8988T (cell line): Measurements from ENCODE around the gene FSIP1.

Source experiments
- DNase-seq: peaks from one replicate; pipeline ENCODE4 v3.0.0; 2011

Gene FSIP1

DNA sequence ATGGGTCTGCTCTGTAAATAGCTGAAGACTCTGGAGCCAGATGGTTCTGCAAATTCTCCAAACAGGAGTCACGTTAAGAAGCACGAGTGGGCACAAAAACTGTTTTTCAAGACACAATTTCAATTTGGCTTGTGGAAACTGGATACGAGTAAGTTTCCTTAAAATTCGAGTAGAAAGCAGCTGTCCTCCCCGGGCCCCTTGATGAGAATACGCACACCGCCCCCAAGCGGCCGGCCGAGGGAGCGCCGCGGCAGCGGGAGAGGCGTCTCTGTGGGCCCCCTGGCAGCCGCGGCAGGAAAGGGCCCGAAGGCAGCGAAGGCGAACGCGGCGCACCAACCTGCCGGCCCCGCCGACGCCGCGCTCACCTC is 202.5 kb downstream of the FSIP1 start:
- peak; percentile 60 for DNase-seq

GRCh38 chr15:39579487-39580116 is 203.0 kb downstream of the FSIP1 start:
- DNase-seq, result peak; percentile 40

- DNase-seq, result no peak
These were observed 203.7 kb downstream of the FSIP1 start for GRCh38 chr15:39578851-39579486.

- no peak for DNase-seq
These were observed 207.5 kb downstream of the FSIP1 start for GRCh38 chr15:39575180-39575579.

- no peak for DNase-seq
These were observed 208.2 kb downstream of the FSIP1 start for GRCh38 chr15:39574427-39574826.

GRCh38 chr15:39573844-39574243 is 208.8 kb downstream of the FSIP1 start:
- no peak for DNase-seq

GRCh38 chr15:39573287-39573686 is 209.4 kb downstream of the FSIP1 start:
- no peak for DNase-seq

- DNase-seq, result no peak
These were observed 216.8 kb downstream of the FSIP1 start for GRCh38 chr15:39565851-39566250.

- no peak for DNase-seq
These were observed 217.5 kb downstream of the FSIP1 start for GRCh38 chr15:39564972-39565665.

- no peak for DNase-seq
These were observed 224.2 kb downstream of the FSIP1 start for GRCh38 chr15:39558421-39558820.

DNA sequence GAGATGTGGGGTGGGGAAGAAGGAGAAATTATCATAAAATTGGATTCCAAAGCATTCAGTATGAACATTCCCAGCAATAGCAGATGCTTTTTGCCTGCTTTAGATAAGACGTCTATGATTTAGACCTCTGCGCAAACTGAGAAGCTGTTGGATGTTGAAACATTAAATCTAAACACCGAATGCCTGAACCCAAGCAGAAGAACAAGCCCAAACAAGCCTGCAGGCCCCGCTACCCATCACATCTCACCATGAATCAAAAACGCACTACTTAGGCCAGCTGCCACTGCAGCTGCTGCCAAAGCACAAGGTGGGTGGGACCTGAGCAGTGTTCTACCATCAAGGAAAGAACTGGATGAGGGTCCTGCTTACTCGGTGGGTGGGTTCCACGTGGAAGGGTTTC is 226.2 kb downstream of the FSIP1 start:
- DNase-seq, result no peak

DNA sequence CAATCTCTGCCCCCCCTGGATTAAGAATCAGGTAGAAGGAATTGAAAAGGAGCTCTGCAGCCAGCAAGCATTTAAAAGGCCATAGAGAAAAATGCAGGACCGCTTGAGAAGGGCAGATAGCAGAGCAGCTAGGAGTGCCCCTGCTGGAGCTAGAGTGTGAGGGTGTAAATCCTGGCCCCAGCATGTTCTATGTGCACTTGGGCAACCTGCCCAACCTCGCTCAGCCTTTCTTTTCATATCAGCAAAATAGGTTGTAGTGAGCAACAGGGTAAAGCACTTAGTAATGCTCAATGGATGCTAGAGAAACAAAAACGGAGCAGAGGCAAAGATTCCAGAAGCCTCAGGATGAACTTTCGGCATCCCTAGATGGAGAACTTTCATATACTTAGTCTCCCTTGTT is 226.8 kb downstream of the FSIP1 start:
- DNase-seq, result no peak

DNA sequence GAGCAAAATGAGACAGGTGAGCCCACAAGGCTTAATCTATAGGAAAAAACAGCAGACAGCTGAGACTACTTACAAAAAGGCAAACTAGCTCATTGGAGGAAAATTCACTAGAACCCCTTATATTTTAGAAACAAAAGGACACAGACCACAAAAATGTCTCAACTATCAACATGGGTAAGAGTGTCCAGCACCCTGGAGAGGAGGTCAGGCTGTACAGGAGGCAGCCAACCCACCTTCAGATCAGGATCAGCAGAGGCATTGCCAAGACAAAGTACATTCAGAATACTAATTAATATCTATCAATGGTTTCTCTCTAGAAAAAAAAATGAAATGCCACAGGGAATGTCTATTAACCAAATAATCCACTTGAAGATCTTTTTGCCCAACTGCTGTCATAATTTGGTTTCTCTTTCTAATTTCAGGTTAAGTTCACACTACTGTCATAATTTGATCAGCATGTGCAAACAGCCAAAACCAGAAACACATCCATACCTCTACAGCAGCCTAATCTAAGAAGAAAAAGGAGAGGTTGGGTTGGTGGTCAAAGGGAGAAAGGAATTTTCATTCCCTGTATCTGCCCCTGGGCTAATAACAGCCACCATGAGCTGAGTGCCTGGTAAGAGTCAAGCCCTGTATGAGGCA is 227.8 kb downstream of the FSIP1 start:
- no peak for DNase-seq

DNA sequence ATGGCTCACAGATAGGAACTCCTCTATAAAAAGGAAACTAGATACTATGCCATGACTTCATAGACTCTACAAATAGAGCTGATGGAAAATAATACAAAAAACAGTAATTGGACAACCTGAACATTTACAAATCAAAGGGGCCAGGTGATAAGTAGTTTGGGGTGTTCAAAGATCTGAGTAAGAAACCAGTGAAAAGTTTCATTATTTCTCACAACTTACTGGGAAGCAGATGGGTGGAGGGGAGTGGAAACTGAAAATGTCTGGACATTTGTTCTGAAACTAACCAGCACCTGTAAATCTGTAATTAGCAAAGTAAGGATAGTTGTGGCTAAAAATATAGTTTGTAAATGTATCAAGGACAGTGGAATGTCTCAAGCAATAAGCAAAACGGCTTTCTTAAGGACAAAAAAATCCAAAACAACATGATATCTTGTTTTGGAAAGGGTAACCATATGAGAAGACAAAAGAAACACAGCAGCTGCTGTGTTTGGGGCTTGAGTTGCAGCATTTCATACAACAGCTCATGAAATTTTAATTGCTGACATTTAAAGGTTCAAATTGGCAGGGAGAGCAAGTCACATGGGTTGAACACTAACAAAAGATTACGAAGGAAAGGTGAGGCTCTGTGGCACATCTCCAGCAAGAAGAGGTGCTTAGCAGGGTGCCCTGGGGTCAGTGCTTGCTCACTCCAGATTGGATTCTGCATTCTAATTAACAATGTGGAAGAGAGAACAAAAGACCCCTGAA is 228.5 kb downstream of the FSIP1 start:
- no peak for DNase-seq

- DNase-seq, result no peak
These were observed 230.1 kb downstream of the FSIP1 start for GRCh38 chr15:39552556-39552955.

DNA sequence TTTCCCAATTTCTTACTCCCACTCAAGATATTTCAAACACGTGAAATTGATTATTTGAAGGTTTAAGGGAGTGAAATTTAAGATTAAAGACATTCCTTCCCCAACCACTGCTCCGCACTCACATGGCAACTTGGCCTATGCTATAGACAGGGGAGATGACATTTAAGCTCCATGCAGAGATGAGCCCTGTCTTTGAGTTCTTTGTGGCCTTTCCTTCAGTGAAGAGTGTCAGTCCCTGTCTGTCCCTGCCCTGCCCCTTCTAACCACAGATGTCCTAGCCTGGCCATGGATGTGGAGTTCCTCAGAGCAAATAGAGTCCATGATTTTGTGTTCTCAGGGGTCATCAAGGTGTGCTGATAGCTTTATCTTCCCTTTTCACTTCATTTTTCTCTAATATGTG is 231.2 kb downstream of the FSIP1 start:
- DNase-seq, result no peak
